Activated CD4-positive, alpha-beta memory T cell treated with anti-CD3 and anti-CD28 coated beads, Interleukin-2, amount 10 ng/mL, durations not matched to agents 7 days and 5 days (primary cell): Measurements from ENCODE around the gene ASIC2. TPM values are rescaled to one million over a fixed set of nuclear protein-coding genes. Genes with fewer than 3 reads are reported as not detected.
A peak's percentile ranks its signal among the peaks of the same experiment; 100 is the strongest.

Experiments used
- CTCF ChIA-PET: fragments of 350-600 bp; sonication (Branson Sonifier 250); formaldehyde crosslinking; loops from one replicate; lab custom pipeline; 2021; ENCODE audit warnings: antibody characterized with exemption, inconsistent platforms; lab: Charles Lee
- POLR2A ChIA-PET: fragments of 350-600 bp; sonication (Branson Sonifier 250); formaldehyde crosslinking; loops from one replicate; lab custom pipeline; 2021; ENCODE audit warnings: antibody characterized with exemption; lab: Charles Lee
- DNase-seq: peaks from one replicate; pipeline ENCODE4 v3.0.0-alpha.2; 2020
- H3K27ac Mint-ChIP-seq: one replicate; pipeline ENCODE4 v1.8.0; 2021; ENCODE audit warnings: mild to moderate bottlenecking, mixed read lengths
- H3K27me3 Mint-ChIP-seq: one replicate; pipeline ENCODE4 v1.8.0; 2021; ENCODE audit warnings: mixed read lengths
- H3K36me3 Mint-ChIP-seq: one replicate; pipeline ENCODE4 v1.8.0; 2021; ENCODE audit warnings: low read depth, mixed read lengths
- H3K4me1 Mint-ChIP-seq: one replicate; pipeline ENCODE4 v1.8.0; 2021; ENCODE audit warnings: mixed read lengths
- H3K4me3 Mint-ChIP-seq: one replicate; pipeline ENCODE4 v1.8.0; 2021; ENCODE audit warnings: mild to moderate bottlenecking, mixed read lengths
- H3K9me3 Mint-ChIP-seq: one replicate; pipeline ENCODE4 v1.8.0; 2021; ENCODE audit warnings: mixed read lengths
- total RNA-seq, 2 experiments: library from RNA; stranded (reverse); gene quantifications; one replicate each; pipeline ENCODE4 v1.2.3, GENCODE V29; 2021

The ASIC2 gene
- total RNA-seq, 2 experiments from 2014 or later = not detected

GRCh38 chr17:33038740-33039139, 254.4 kb downstream of the ASIC2 start:
- no peaks in the 10 kb centered on the region for H3K36me3 Mint-ChIP-seq
- H3K27ac Mint-ChIP-seq = no peak overlapping the region
- peak; percentile 34 for DNase-seq
- H3K4me3 Mint-ChIP-seq = no peak overlapping the region
- H3K27me3 Mint-ChIP-seq = peaks cover 34% of the 10 kb centered on the region
- no peaks in the 10 kb centered on the region for H3K9me3 Mint-ChIP-seq
- no peaks in the 10 kb centered on the region for H3K4me1 Mint-ChIP-seq
- ChIA-PET POLR2A (no interaction called here), CTCF (interaction anchor here (1.4 to 2.5 kb wide), 2 partner anchors 40 to 712 kb away, joined by 3 to 7 read pairs; no protein-coding TSS in a partner anchor)

GRCh38 chr17:33033176-33033575, 259.9 kb downstream of the ASIC2 start:
- no peaks in the 10 kb centered on the region for H3K9me3 Mint-ChIP-seq
- no peak overlapping the region for H3K4me3 Mint-ChIP-seq
- CTCF ChIA-PET = no interaction called here
- POLR2A ChIA-PET = no interaction called here
- no peaks in the 10 kb centered on the region for H3K4me1 Mint-ChIP-seq
- DNase-seq = no peak
- H3K36me3 Mint-ChIP-seq = no peaks in the 10 kb centered on the region
- peaks cover 49% of the 10 kb centered on the region for H3K27me3 Mint-ChIP-seq
- H3K27ac Mint-ChIP-seq = no peak overlapping the region

- H3K27ac Mint-ChIP-seq = no peak overlapping the region
- H3K27me3 Mint-ChIP-seq = peaks cover 41% of the 10 kb centered on the region
- H3K36me3 Mint-ChIP-seq = no peaks in the 10 kb centered on the region
- H3K4me3 Mint-ChIP-seq = no peak overlapping the region
- no peak for DNase-seq
- POLR2A ChIA-PET = interaction anchor here (0.7 kb wide), 1 partner anchor 10 kb away, joined by 3 read pairs; no protein-coding TSS in a partner anchor
- CTCF ChIA-PET = no interaction called here
- H3K9me3 Mint-ChIP-seq = no peaks in the 10 kb centered on the region
- H3K4me1 Mint-ChIP-seq = no peaks in the 10 kb centered on the region
Measured at GRCh38 chr17:33028778-33029177, 264.3 kb downstream of the ASIC2 start.

- no peak overlapping the region for H3K4me3 Mint-ChIP-seq
- H3K36me3 Mint-ChIP-seq = no peaks in the 10 kb centered on the region
- CTCF ChIA-PET = no interaction called here
- H3K27me3 Mint-ChIP-seq = peaks cover 45% of the 10 kb centered on the region
- no peaks in the 10 kb centered on the region for H3K4me1 Mint-ChIP-seq
- no peaks in the 10 kb centered on the region for H3K9me3 Mint-ChIP-seq
- H3K27ac Mint-ChIP-seq = no peak overlapping the region
- POLR2A ChIA-PET = no interaction called here
- DNase-seq = no peak
Measured at GRCh38 chr17:33028061-33028460, 265.0 kb downstream of the ASIC2 start.

GRCh38 chr17:33024688-33025486, 268.2 kb downstream of the ASIC2 start:
- POLR2A ChIA-PET = no interaction called here
- H3K27ac Mint-ChIP-seq = no peak overlapping the region
- CTCF ChIA-PET = no interaction called here
- H3K4me1 Mint-ChIP-seq = no peaks in the 10 kb centered on the region
- peaks cover 33% of the 10 kb centered on the region for H3K27me3 Mint-ChIP-seq
- no peaks in the 10 kb centered on the region for H3K36me3 Mint-ChIP-seq
- no peaks in the 10 kb centered on the region for H3K9me3 Mint-ChIP-seq
- DNase-seq = no peak
- H3K4me3 Mint-ChIP-seq = no peak overlapping the region

- no peak overlapping the region for H3K4me3 Mint-ChIP-seq
- H3K4me1 Mint-ChIP-seq = no peaks in the 10 kb centered on the region
- H3K27ac Mint-ChIP-seq = no peak overlapping the region
- peaks cover 32% of the 10 kb centered on the region for H3K27me3 Mint-ChIP-seq
- DNase-seq = no peak
- H3K9me3 Mint-ChIP-seq = no peaks in the 10 kb centered on the region
- no peaks in the 10 kb centered on the region for H3K36me3 Mint-ChIP-seq
- CTCF ChIA-PET = no interaction called here
- POLR2A ChIA-PET = no interaction called here
Measured at GRCh38 chr17:33023790-33024189, 269.3 kb downstream of the ASIC2 start.

- ChIA-PET CTCF (no interaction called here), POLR2A (no interaction called here)
- no peak overlapping the region for H3K27ac Mint-ChIP-seq
- peaks cover 28% of the 10 kb centered on the region for H3K27me3 Mint-ChIP-seq
- H3K36me3 Mint-ChIP-seq = no peaks in the 10 kb centered on the region
- H3K4me1 Mint-ChIP-seq = no peaks in the 10 kb centered on the region
- DNase-seq = no peak
- no peaks in the 10 kb centered on the region for H3K9me3 Mint-ChIP-seq
- H3K4me3 Mint-ChIP-seq = no peak overlapping the region
Measured at GRCh38 chr17:33021731-33022408, 271.2 kb downstream of the ASIC2 start.

GRCh38 chr17:33019161-33019890, 273.8 kb downstream of the ASIC2 start:
- H3K4me3 Mint-ChIP-seq = no peak overlapping the region

GRCh38 chr17:33017366-33017765, 275.7 kb downstream of the ASIC2 start:
- CTCF ChIA-PET = interaction anchor here (1.3 kb wide), 1 partner anchor 19 kb away, joined by 4 read pairs; no protein-coding TSS in a partner anchor
- no peaks in the 10 kb centered on the region for H3K36me3 Mint-ChIP-seq
- POLR2A ChIA-PET = no interaction called here
- H3K27ac Mint-ChIP-seq = no peak overlapping the region
- no peak for DNase-seq
- no peak overlapping the region for H3K4me3 Mint-ChIP-seq
- no peaks in the 10 kb centered on the region for H3K9me3 Mint-ChIP-seq
- H3K4me1 Mint-ChIP-seq = no peaks in the 10 kb centered on the region
- peaks cover 7% of the 10 kb centered on the region for H3K27me3 Mint-ChIP-seq

More at GRCh38 chr17:33019161-33019890, 273.8 kb downstream of the ASIC2 start:
- Mint-ChIP-seq H3K27me3 (peaks cover 18% of the 10 kb centered on the region), H3K9me3 (no peaks in the 10 kb centered on the region), H3K4me1 (no peaks in the 10 kb centered on the region), H3K36me3 (no peaks in the 10 kb centered on the region), H3K27ac (no peak overlapping the region)
- DNase-seq = no peak
- ChIA-PET POLR2A (interaction anchor here (0.6 kb wide), 1 partner anchor 9 kb away, joined by 3 read pairs; no protein-coding TSS in a partner anchor), CTCF (no interaction called here)

- peaks cover 7% of the 10 kb centered on the region for H3K27me3 Mint-ChIP-seq
- ChIA-PET CTCF (interaction anchor here (1.3 kb wide), 1 partner anchor 19 kb away, joined by 4 read pairs; no protein-coding TSS in a partner anchor), POLR2A (no interaction called here)
- no peak overlapping the region for H3K27ac Mint-ChIP-seq
- DNase-seq = no peak
- no peak overlapping the region for H3K4me3 Mint-ChIP-seq
- no peaks in the 10 kb centered on the region for H3K36me3 Mint-ChIP-seq
- no peaks in the 10 kb centered on the region for H3K9me3 Mint-ChIP-seq
- H3K4me1 Mint-ChIP-seq = no peaks in the 10 kb centered on the region
Measured at GRCh38 chr17:33016920-33017319, 276.2 kb downstream of the ASIC2 start.

GRCh38 chr17:33015716-33016346, 277.3 kb downstream of the ASIC2 start:
- Mint-ChIP-seq H3K9me3 (no peaks in the 10 kb centered on the region), H3K4me1 (no peaks in the 10 kb centered on the region), H3K27ac (no peak overlapping the region), H3K4me3 (no peak overlapping the region), H3K27me3 (peaks cover 7% of the 10 kb centered on the region), H3K36me3 (no peaks in the 10 kb centered on the region)
- POLR2A ChIA-PET = no interaction called here
- CTCF ChIA-PET = no interaction called here
- no peak for DNase-seq

- Mint-ChIP-seq H3K4me1 (no peaks in the 10 kb centered on the region), H3K4me3 (no peak overlapping the region), H3K9me3 (no peaks in the 10 kb centered on the region), H3K36me3 (no peaks in the 10 kb centered on the region), H3K27me3 (peaks cover 7% of the 10 kb centered on the region), H3K27ac (no peak overlapping the region)
- no peak for DNase-seq
- POLR2A ChIA-PET = no interaction called here
- CTCF ChIA-PET = interaction anchor here (0.6 kb wide), 1 partner anchor 318 kb away, joined by 3 read pairs; no protein-coding TSS in a partner anchor
Measured at GRCh38 chr17:33014751-33015150, 278.3 kb downstream of the ASIC2 start.
